ENCODE data around the gene SAMD4A.

SAMD4A gene

DNA sequence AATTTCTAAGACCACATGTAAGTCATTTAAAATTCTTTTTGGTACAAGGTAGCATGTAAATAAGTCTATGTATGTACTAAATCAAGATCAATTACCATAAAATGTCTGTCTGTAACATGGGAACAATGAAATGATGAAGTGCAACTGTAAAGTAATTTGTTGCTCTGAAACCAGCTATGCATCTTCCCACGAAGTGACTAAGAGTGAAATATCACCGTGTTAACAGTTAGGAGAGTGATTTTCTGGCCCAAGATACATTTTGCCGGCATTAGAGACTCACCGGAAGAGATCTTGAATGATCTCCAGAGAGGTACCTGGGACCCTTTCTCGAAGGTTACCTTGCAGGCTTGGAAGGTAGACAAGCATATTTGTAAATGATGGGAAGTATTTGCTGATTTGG lies 105.8 kb downstream of the SAMD4A start:
- Mint-ChIP-seq H3K27ac (no peak overlapping the region), H3K27me3 (ENCODE audit: low read depth, poor library complexity) (peaks cover 4% of the 10 kb centered on the region), H3K4me3 (no peak overlapping the region), H3K36me3 (ENCODE audit: low read depth) (no peaks in the 10 kb centered on the region), H3K4me1 (peaks cover 71% of the 10 kb centered on the region), H3K9me3 (no peaks in the 10 kb centered on the region)
- TF ChIP-seq, protein P1, sequence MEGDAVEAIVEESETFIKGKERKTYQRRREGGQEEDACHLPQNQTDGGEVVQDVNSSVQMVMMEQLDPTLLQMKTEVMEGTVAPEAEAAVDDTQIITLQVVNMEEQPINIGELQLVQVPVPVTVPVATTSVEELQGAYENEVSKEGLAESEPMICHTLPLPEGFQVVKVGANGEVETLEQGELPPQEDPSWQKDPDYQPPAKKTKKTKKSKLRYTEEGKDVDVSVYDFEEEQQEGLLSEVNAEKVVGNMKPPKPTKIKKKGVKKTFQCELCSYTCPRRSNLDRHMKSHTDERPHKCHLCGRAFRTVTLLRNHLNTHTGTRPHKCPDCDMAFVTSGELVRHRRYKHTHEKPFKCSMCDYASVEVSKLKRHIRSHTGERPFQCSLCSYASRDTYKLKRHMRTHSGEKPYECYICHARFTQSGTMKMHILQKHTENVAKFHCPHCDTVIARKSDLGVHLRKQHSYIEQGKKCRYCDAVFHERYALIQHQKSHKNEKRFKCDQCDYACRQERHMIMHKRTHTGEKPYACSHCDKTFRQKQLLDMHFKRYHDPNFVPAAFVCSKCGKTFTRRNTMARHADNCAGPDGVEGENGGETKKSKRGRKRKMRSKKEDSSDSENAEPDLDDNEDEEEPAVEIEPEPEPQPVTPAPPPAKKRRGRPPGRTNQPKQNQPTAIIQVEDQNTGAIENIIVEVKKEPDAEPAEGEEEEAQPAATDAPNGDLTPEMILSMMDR (IDR thresholded peaks at IDR 0.05), result no peak
- DNase-seq, result no peak

DNA sequence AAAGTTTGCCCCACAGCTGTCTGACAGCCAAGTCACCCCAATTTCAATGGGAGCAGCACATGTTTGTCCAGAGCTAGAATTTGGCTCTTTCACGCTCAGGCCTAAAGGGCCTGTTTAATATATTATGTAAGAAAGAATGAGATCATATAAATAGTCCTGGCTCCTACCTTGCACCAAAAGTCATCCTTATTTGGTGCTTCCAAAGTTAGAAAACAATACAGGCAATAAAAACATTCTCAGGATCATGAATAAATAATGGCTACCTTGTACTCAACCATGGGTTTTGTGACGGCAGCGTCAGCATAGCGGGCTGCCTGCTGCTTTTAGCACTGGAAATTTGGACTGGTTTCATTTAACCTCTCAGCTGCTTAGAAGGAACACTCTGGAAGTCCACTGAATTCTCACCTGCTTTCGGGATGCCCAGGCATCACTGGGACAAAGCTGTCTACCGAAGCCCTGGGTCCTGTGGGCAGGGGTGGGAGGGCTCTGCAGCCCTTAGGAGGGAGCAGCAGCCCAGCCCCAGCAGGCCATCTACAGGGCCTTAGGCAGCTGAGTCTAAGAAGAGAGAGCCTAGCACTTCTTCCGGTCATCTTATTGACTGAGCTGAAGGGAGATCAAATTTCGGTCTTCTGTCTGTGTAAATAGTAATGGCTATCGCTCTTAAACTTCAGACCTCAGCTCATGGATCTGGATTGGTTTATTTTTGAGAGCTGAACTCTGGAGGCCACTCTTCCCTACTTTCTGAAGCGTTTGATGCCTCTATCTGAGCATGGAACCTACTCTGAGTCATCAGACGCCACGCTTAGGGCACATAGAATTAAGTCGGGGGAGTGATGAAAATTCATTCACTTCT lies 106.5 kb downstream of the SAMD4A start:
- TF ChIP-seq, protein P1 (IDR thresholded peaks at IDR 0.05), result no peak
- Mint-ChIP-seq H3K4me1 (peaks cover 72% of the 10 kb centered on the region), H3K27ac (peak overlapping the region; percentile 75), H3K9me3 (no peaks in the 10 kb centered on the region), H3K27me3 (ENCODE audit: low read depth, poor library complexity) (peaks cover 4% of the 10 kb centered on the region), H3K36me3 (ENCODE audit: low read depth) (no peaks in the 10 kb centered on the region), H3K4me3 (no peak overlapping the region)
- peak; percentile 21 for DNase-seq

DNA sequence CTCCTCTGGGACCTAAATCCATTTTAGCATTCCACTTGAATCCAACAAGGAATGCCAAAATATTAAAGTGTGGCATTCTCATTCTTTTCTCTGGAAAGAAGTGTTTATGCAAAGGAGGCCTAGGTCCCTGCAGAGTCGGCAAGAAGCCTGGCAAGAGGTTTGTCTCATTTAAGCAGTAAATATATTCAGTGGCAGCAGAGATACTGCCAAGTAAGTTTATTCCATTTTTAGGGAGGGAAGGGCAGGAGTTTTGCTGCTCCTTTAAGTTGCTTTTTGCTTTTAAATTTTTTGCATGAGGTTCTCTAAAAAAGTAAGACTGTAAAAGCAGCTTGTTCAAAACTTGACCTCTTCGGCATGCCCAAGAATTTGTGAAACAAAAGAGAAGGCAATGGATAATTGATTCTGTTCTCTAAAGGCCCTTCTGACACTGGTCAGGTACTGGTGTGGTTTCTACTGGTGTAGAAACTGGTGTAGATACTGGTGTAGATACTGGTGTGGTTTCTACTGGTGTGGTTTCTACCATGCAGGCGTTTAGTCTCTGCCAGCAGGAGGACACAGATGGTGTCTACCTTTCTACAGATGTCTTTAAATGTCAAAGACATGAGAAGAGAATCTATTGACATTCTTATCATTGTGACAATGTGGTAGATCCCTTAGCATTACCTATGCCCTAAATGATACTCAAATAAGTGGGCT lies 107.3 kb downstream of the SAMD4A start:
- Mint-ChIP-seq H3K4me3 (no peak overlapping the region), H3K4me1 (peaks cover 76% of the 10 kb centered on the region), H3K36me3 (ENCODE audit: low read depth) (no peaks in the 10 kb centered on the region), H3K9me3 (no peaks in the 10 kb centered on the region), H3K27me3 (ENCODE audit: low read depth, poor library complexity) (peaks cover 4% of the 10 kb centered on the region), H3K27ac (peak overlapping the region; percentile 64)
- DNase-seq, result no peak
- TF ChIP-seq, protein P1 (IDR thresholded peaks at IDR 0.05), result no peak

DNA sequence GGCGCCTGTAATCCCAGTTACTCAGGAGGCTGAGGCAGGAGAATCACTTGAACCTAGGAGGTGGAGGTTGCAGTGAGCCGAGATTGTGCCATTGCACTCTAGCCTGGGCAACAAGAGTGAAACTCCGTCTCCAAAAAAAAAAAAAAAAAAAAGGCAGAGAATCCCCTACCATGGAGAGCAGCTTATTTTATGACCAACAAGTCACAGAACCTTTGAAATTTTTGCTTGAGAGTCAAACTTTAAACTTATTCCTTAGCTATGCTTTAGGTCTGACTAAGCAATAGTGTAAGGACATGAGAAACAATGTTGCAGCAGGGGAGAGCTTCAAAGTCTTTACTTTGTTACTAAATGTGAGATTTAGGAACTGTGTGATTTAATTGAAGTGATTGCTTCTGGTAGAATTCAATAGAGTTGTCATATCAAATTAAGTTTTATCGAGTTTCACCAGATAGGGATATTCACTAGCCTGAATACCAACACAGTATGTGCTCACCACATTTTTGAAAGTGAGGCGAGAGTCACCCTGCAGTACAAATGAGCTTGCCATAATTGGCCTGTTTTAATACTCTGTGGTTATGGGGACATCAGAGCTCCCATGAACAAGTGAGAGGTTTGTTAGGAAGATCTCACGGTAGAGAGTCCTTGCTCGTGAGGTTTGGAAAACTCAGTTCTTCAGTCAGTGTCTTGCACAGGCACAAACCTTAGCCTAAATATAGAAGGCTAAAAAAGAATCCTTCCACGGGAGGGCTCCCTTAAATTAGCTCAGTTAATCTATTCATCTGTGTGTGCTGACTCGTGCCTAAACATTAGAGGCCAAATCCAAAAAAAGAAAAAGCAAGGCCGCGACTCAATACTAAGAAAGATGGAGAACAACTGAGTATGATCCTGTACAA lies 108.6 kb downstream of the SAMD4A start:
- H3K4me1 Mint-ChIP-seq, result peaks cover 67% of the 10 kb centered on the region
- H3K4me3 Mint-ChIP-seq, result no peak overlapping the region
- H3K27ac Mint-ChIP-seq, result no peak overlapping the region
- TF ChIP-seq, protein P1 (IDR thresholded peaks at IDR 0.05), result no peak
- H3K27me3 Mint-ChIP-seq (ENCODE audit: low read depth, poor library complexity), result peaks cover 4% of the 10 kb centered on the region
- H3K36me3 Mint-ChIP-seq (ENCODE audit: low read depth), result no peaks in the 10 kb centered on the region
- DNase-seq, result no peak
- H3K9me3 Mint-ChIP-seq, result no peaks in the 10 kb centered on the region

DNA sequence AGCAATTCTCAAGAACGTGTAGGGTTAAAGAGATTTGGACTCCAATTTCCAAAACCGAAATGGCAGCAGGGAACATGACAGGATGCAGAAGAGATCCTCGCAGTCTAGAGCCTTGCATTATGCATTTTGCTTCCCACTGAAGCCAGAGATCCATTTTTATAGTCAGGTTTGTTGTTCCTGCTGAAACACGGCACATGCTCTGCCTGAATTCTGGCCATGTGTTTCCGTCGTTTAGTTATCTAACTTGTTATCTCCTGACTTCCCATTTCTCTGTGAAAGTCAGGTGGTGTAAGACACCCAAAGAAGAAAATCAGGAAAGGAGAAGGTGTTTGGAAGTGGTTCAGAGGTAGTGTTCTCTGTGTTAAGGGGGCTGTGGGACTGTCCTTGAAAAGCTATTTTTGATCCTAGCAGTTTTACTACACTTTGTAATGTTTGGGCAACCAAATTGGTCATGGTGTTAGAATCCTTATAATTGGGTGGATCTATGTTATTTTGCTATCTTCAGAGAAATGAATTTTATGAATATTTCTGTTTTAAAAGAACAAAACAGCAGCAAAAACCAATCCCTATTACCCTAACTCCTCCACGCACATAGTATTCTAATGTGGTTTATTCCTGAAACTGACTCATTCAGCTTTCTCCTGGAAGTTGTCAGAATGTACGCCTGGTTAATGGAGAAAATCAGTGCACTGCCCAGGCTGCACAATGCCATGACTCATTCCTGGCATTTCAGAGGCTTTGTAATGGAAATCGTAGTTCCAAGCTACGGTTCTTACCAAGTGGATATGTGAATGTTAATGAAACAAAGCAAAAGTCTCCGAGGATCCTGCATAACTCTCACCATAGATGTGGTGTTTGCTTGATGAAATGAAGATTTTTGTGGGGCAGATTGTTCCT lies 110.1 kb downstream of the SAMD4A start:
- TF ChIP-seq, protein P1 (IDR thresholded peaks at IDR 0.05), result no peak
- H3K27ac Mint-ChIP-seq, result no peak overlapping the region
- H3K4me3 Mint-ChIP-seq, result no peak overlapping the region
- H3K4me1 Mint-ChIP-seq, result peaks cover 51% of the 10 kb centered on the region
- DNase-seq, result no peak
- H3K27me3 Mint-ChIP-seq (ENCODE audit: low read depth, poor library complexity), result peaks cover 2% of the 10 kb centered on the region
- H3K36me3 Mint-ChIP-seq (ENCODE audit: low read depth), result no peaks in the 10 kb centered on the region
- H3K9me3 Mint-ChIP-seq, result no peaks in the 10 kb centered on the region

All from nephron progenitor cell (in vitro differentiated cells).